HUES48 (cell line): ENCODE measurements around the gene ABHD14A.

Experiments
- H3K27ac ChIP-seq: one replicate; pipeline ENCODE4 v1.7.0; 2013; ENCODE audit warnings: low read depth, low read length, inconsistent platforms
- H3K27me3 ChIP-seq: 2 replicates; pipeline ENCODE4 v1.6.1; 2013; ENCODE audit warnings: mild to moderate bottlenecking, low read length; ENCODE audit not compliant: control insufficient read depth, insufficient read depth
- H3K36me3 ChIP-seq: 2 replicates; pipeline ENCODE4 v1.6.1; 2013; ENCODE audit warnings: low read length; ENCODE audit not compliant: control insufficient read depth, insufficient read depth
- H3K4me1 ChIP-seq: 2 replicates; pipeline ENCODE4 v1.6.1; 2013; ENCODE audit warnings: mild to moderate bottlenecking, low read length; ENCODE audit not compliant: control insufficient read depth, insufficient read depth
- H3K4me3 ChIP-seq: 2 replicates; pipeline ENCODE4 v1.5.1; 2013; ENCODE audit warnings: mild to moderate bottlenecking, low read depth, low read length
- H3K9ac ChIP-seq: 2 replicates; pipeline ENCODE4 v1.6.1; 2013; ENCODE audit warnings: mild to moderate bottlenecking, low read depth, low read length, moderate library complexity
- H3K9me3 ChIP-seq: 2 replicates; pipeline ENCODE4 v1.6.1; 2013; ENCODE audit warnings: low read length; ENCODE audit not compliant: control insufficient read depth, insufficient read depth

Gene ABHD14A

DNA sequence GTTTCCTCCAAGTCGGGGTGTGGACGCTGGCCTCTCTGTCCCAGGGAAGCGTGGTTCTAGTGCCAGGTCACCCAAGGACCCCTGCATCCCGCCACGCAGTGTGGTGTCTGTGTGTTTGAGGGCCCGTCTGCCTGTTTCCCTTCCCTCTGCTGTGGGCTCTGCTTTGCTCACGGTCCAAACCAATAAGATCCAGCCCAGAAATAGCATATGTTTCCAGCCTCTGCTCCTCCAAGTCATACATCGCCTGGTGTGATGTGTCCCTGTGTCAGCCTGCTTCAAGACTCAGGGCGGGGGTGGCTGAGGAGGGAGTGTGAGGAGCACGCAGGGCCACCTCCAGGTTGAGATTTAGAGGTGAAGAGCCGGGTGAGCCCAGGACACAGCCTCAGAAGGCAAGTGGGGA lies 42.7 kb downstream of the ABHD14A start:
- Histone ChIP-seq H3K4me3 (no peak overlapping the region), H3K4me1 (peaks cover 1% of the 10 kb centered on the region), H3K9ac (no peak overlapping the region), H3K9me3 (no peaks in the 10 kb centered on the region), H3K27ac (no peak overlapping the region), H3K36me3 (no peaks in the 10 kb centered on the region), H3K27me3 (no peaks in the 10 kb centered on the region)

DNA sequence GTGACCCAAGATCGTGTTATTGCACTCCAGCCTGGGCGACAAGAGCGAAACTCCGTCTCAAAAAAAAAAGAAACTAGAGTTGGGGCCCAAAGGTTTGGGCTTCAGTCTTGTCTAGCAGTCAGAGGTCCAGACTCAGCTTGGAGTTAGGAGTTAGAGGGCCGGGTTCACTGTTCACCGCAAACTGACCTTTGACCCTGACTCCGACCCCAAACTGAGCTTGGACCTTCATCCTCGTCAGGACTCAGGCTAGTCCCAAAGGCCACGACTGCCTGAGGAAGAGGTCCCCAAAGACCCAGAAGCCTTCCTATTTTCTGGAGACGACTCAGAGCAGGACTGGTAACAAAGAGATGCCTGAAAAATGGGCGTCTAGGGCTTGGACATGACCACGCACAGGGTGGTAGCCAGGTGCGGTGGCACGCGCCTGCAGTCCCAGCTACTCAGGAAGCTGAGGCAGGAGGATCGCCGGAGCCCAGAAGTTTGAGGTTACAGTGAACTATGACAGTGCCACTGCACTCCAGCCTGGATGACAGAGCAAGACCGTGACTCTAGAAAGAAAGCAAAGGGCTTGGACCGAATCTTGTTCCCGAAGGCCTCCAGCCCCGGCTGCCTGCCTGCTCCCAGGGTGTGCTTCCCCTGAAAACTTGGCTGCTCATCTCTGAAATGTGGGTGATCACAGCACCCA lies 43.6 kb downstream of the ABHD14A start:
- peaks cover 7% of the 10 kb centered on the region for H3K4me1 ChIP-seq
- H3K27ac ChIP-seq = no peak overlapping the region
- no peaks in the 10 kb centered on the region for H3K27me3 ChIP-seq
- H3K36me3 ChIP-seq = no peaks in the 10 kb centered on the region
- H3K9ac ChIP-seq = no peak overlapping the region
- no peaks in the 10 kb centered on the region for H3K9me3 ChIP-seq
- no peak overlapping the region for H3K4me3 ChIP-seq

DNA sequence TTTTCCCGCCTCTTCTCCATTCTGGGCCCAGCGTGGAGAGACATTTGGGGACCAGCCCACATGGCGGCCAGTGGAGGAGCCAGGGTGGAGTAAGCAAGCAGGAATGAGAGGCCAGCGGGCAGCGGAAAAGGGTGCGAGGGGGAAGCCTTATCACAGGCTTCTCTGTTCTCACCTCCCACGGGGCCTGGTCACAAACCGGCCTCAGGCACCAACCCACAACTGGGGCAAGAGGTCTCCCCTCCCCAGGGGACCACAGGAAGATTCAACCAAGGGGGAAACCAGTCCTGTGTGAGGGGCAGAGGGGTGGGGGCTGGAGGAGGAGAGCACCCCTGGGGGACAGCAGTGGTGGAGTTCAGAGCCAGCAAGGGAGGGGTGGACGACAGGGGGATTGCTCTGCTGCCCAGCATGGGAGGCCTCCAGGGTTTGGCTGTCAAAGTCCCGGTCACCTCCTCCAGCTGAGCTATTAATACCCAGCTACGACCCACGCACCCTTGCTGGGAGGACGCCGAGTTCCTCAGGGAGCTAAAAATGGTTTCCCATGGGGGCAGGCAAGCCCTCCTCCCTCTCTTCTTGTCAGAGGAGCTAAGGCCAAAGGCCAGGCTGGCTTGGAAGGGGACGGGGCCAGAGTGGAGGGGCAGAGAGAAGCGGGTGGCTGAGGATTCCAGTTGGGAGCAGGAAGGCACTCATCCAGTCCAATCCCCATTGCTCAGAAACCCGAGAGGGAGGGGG lies 44.7 kb downstream of the ABHD14A start:
- Histone ChIP-seq H3K27me3 (no peaks in the 10 kb centered on the region), H3K9me3 (no peaks in the 10 kb centered on the region), H3K27ac (no peak overlapping the region), H3K4me1 (peaks cover 7% of the 10 kb centered on the region), H3K4me3 (no peak overlapping the region), H3K36me3 (no peaks in the 10 kb centered on the region), H3K9ac (no peak overlapping the region)

DNA sequence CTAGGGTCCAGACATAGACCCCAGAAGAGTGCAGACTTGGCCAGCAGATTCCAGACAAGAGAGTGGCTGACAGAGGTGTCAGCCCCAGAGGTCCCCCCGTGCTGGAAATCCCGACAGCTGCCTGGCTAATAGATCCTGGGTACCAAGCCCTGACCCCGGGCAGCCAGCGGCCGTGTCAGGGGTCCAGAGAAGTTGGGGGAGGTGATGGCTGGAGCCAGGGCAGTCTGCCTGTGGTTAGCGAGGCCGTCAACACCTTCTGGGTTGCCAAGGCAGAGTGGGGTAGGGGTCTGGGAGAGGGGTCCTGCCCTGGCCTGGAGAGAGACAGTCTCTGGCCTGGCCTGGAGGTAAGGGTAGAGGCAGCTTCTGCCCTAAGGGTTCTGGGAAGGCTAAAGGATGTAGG lies 45.9 kb downstream of the ABHD14A start:
- Histone ChIP-seq H3K27ac (no peak overlapping the region), H3K36me3 (no peaks in the 10 kb centered on the region), H3K9me3 (no peaks in the 10 kb centered on the region), H3K4me1 (peaks cover 7% of the 10 kb centered on the region), H3K4me3 (no peak overlapping the region), H3K9ac (no peak overlapping the region), H3K27me3 (no peaks in the 10 kb centered on the region)

- Histone ChIP-seq H3K9ac (no peak overlapping the region), H3K27ac (no peak overlapping the region), H3K27me3 (no peaks in the 10 kb centered on the region), H3K36me3 (no peaks in the 10 kb centered on the region), H3K9me3 (no peaks in the 10 kb centered on the region), H3K4me1 (peaks cover 7% of the 10 kb centered on the region), H3K4me3 (no peak overlapping the region)
These were observed 46.8 kb downstream of the ABHD14A start for GRCh38 chr3:52021489-52022268.

DNA sequence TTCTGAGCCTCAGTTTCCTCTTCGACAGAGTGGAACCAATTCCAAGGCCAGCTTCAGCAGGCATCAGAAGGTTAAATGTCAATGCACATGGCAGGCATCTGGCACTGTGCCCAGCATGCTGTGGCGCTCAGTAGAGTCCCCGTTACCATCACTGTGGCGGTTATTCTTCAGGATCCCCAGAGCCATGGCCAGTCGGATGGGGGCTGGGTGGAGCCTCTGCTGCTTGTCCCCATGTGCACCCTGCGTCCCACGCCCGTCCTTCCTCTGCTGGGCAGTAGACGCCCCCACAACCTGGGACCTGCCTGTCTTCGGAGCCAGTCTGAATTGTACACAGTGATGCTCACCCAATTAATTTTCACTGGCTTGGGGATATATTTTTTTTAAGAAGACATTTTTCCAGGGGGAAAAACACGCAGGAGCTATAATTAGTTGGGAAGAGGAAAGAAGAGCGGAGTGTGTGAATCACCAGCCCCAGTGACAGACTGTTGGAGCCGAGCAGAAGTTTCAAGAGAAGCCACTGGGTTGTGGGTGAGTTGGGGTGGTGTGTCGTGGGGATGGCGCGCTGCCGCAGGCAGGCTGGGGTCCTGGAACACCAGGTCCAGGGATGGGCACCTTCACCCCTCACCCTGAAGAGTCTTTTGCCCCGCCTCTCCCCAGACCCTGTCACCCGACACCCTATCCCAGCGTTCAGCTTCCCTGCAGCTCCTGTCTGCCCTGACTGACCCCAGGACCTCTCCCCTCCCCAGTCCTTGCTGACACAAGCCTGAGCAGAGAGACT lies 47.6 kb downstream of the ABHD14A start:
- no peak overlapping the region for H3K4me3 ChIP-seq
- H3K36me3 ChIP-seq = no peaks in the 10 kb centered on the region
- H3K9me3 ChIP-seq = no peaks in the 10 kb centered on the region
- H3K4me1 ChIP-seq = peaks cover 7% of the 10 kb centered on the region
- H3K9ac ChIP-seq = no peak overlapping the region
- no peaks in the 10 kb centered on the region for H3K27me3 ChIP-seq
- no peak overlapping the region for H3K27ac ChIP-seq

DNA sequence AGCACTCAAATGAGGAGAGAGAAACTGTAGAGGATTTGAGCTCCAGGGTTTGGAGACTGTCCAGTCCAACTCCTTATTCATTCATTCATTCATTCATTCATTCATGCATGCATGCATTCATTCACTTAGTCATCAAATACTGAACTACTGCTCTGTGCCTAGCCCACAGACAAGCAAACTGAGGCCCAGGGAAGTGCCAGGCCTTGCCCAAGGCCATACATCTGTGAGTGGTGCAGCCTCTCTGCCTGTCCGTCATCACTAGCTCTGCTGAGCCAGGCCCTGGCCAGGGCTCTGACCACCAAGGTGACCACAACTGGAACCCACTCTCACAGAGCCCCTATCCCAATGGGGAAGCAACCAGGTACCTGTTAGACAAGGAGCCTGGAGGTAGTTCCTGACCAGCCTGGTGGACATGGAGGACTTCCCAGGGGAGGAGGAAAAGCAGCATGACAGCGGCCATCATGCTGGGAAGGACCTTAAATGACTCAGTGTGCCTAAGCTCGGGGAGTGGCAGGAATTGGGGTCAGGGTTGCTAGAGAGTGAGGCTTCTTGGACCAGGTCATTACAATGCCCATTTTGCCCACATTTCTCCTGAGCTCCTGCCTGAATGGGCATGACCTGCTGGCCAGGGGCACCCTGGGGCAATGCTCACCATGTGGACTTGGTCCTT lies 48.4 kb downstream of the ABHD14A start:
- no peak overlapping the region for H3K27ac ChIP-seq
- no peaks in the 10 kb centered on the region for H3K9me3 ChIP-seq
- H3K36me3 ChIP-seq = no peaks in the 10 kb centered on the region
- H3K27me3 ChIP-seq = no peaks in the 10 kb centered on the region
- H3K4me3 ChIP-seq = no peak overlapping the region
- no peak overlapping the region for H3K9ac ChIP-seq
- peaks cover 7% of the 10 kb centered on the region for H3K4me1 ChIP-seq

GRCh38 chr3:52023860-52024764 lies 49.2 kb downstream of the ABHD14A start:
- no peaks in the 10 kb centered on the region for H3K27me3 ChIP-seq
- no peak overlapping the region for H3K27ac ChIP-seq
- no peak overlapping the region for H3K4me3 ChIP-seq
- H3K4me1 ChIP-seq = peaks cover 7% of the 10 kb centered on the region
- H3K9me3 ChIP-seq = no peaks in the 10 kb centered on the region
- H3K9ac ChIP-seq = no peak overlapping the region
- no peaks in the 10 kb centered on the region for H3K36me3 ChIP-seq

GRCh38 chr3:52024765-52025452 lies 50.0 kb downstream of the ABHD14A start:
- Histone ChIP-seq H3K4me1 (peaks cover 7% of the 10 kb centered on the region), H3K36me3 (no peaks in the 10 kb centered on the region), H3K27me3 (no peaks in the 10 kb centered on the region), H3K27ac (no peak overlapping the region), H3K4me3 (no peak overlapping the region), H3K9me3 (no peaks in the 10 kb centered on the region), H3K9ac (no peak overlapping the region)
